Stimulated activated effector memory CD8-positive, alpha-beta T cell treated with anti-CD3 and anti-CD28 coated beads, Interleukin-12 subunit alpha, Interleukin-12 subunit beta, amount 100 ng/mL, for 72 hours (primary cell): ENCODE results near the gene TSPAN2.

Experiments used
- ATAC-seq: fragments of 150-1000 bp; cut with Tn5 transposase; 2 replicates; pipeline ENCODE4 v1.10.0; 2021
- DNase-seq, 2 donors: peaks; one replicate each; pipeline ENCODE4 v3.0.0; 2021 to 2022; ENCODE audit warnings: low spot score in 2 of 2
- H3K27ac Mint-ChIP-seq: one replicate; pipeline ENCODE4 v1.8.0; 2022; ENCODE audit warnings: mild to moderate bottlenecking, mixed read lengths
- H3K36me3 Mint-ChIP-seq: one replicate; pipeline ENCODE4 v1.8.0; 2022; ENCODE audit warnings: mild to moderate bottlenecking, mixed read lengths
- H3K4me1 Mint-ChIP-seq: one replicate; pipeline ENCODE4 v1.8.0; 2022; ENCODE audit warnings: mixed read lengths
- H3K4me3 Mint-ChIP-seq: one replicate; pipeline ENCODE4 v1.8.0; 2022; ENCODE audit warnings: mild to moderate bottlenecking, mixed read lengths
- H3K9me3 Mint-ChIP-seq: one replicate; pipeline ENCODE4 v1.8.0; 2022; ENCODE audit warnings: mixed read lengths

TSPAN2 gene

DNA sequence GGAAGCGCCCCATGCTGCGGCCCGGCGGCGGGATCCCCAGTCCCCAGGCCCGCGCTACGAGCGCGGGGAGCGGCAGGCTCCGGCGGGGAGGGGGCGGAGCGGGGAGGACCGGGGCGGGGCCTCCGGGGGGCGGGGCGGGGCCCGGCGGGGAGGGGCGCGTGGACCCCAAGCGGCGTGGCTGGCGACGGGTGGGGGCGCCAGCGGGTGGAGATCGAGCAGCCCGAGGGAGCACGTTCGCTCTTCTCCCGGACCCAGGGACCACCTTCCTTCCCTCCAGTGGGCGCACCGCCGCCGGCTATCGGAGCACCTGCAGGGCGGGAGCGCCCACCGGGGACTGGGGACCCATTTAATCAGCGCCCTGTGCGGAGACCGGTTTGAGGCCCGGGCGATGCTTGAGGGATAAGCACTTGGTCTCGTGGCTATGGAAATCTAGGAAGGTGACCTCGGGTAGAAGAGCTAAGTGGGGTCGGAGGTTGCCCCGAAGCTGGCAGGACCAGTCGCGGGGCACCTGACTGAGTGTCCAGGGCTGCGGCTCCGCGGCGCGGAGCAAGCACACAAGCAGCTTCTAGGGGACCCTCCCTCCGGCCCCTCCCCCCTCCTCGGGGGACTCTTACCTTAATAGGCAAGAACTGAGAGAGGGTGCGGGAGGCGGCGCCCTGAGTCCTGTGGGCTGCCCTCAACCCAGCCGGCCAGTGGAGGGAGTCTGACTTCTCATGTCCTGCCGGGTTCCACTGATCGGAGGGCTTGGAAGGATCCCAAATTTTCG is at the start of gene TSPAN2:
TSPAN2 (minus strand) TSS at position 84 of the 766 bp plus-strand sequence; CDS start at position 13, 71 bp downstream.
- Mint-ChIP-seq H3K9me3 (no peaks in the 10 kb centered on the region), H3K4me3 (peak within 1 kb of the TSS; percentile 75), H3K27ac (peak within 1 kb of the TSS; percentile 16), H3K36me3 (no peaks in the 10 kb centered on the region), H3K4me1 (peaks cover 56% of the 10 kb centered on the region)
- DNase-seq (peak; percentile 35 to 68), ATAC-seq (peak; percentile 78)

DNA sequence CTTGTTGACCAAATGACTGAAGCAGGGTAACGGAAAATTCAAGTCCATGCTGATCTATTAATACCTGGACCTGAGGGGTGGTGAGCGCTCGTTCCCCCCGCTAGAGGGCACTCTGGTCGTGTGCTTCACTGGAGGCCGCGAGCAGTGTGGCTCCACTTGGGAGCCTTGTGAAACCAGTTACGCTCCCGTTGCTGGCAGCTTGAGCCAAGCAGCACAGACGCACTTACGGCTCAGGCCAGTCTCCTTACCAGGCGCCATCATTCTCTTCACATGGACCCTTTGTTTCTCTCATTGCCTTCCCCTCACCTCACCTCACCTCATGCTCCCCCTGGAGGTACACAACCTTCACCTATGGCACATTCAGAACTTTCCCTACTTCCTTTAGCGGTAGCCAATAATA is 49.7 kb upstream of the TSPAN2 start:
- Mint-ChIP-seq H3K9me3 (no peaks in the 10 kb centered on the region), H3K27ac (no peak overlapping the region), H3K36me3 (no peaks in the 10 kb centered on the region), H3K4me3 (no peak overlapping the region), H3K4me1 (peaks cover 9% of the 10 kb centered on the region)
- peak; percentile 82 for ATAC-seq
- peak; percentile 44 to 74 for DNase-seq

GRCh38 chr1:115138271-115138670 is 49.0 kb upstream of the TSPAN2 start:
- ATAC-seq (no peak), DNase-seq (no peak)
- H3K9me3 Mint-ChIP-seq: no peaks in the 10 kb centered on the region
- no peak overlapping the region for H3K27ac Mint-ChIP-seq
- H3K4me1 Mint-ChIP-seq: peaks cover 9% of the 10 kb centered on the region
- H3K4me3 Mint-ChIP-seq: no peak overlapping the region
- H3K36me3 Mint-ChIP-seq: no peaks in the 10 kb centered on the region

DNA sequence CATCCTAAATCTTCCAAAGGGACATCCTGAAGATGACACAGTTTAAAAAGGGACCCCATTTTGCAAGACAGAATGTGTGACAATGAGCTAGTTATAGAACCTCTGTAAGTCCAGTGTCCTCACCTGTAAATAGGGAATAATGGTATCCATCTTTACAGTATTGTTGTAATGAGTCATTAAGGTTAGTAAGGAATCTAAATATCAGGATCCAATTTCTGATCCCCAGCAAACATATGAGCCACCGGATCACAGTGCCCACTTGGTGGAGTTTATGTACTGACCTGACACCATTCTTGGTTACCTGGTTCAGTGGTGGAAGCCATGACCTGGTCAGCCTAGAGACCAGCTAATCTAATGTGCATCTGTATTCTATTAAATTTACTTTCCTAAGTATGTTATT is 47.9 kb upstream of the TSPAN2 start:
- no peak overlapping the region for H3K27ac Mint-ChIP-seq
- H3K9me3 Mint-ChIP-seq: no peaks in the 10 kb centered on the region
- no peak for ATAC-seq
- DNase-seq: no peak
- peaks cover 9% of the 10 kb centered on the region for H3K4me1 Mint-ChIP-seq
- no peaks in the 10 kb centered on the region for H3K36me3 Mint-ChIP-seq
- no peak overlapping the region for H3K4me3 Mint-ChIP-seq

DNA sequence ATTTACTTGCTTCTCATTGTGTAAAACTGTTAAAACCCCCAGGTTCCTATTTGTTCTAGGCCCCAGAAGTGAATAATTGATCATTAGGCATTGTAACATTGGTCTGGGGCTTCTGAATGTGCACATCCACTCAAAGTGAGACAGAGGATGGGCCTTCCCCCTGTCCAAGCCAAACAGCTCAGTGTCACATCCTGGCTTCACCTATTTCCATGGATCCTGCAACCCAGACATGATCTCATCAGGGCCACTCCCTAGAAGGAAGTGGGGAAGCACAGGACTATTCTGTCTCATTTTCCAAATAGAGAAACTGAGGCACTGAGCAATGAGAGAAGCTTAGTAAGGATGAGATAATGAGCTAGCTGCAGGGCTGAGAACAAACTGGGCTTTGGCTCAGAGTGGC is 47.4 kb upstream of the TSPAN2 start:
- no peak overlapping the region for H3K4me3 Mint-ChIP-seq
- no peak overlapping the region for H3K27ac Mint-ChIP-seq
- no peaks in the 10 kb centered on the region for H3K9me3 Mint-ChIP-seq
- H3K36me3 Mint-ChIP-seq: no peaks in the 10 kb centered on the region
- no peak for DNase-seq
- no peak for ATAC-seq
- H3K4me1 Mint-ChIP-seq: peaks cover 9% of the 10 kb centered on the region

GRCh38 chr1:115136106-115136505 is 46.8 kb upstream of the TSPAN2 start:
- DNase-seq (no peak), ATAC-seq (no peak)
- no peak overlapping the region for H3K27ac Mint-ChIP-seq
- no peaks in the 10 kb centered on the region for H3K36me3 Mint-ChIP-seq
- H3K4me3 Mint-ChIP-seq: no peak overlapping the region
- H3K4me1 Mint-ChIP-seq: peaks cover 9% of the 10 kb centered on the region
- H3K9me3 Mint-ChIP-seq: no peaks in the 10 kb centered on the region

DNA sequence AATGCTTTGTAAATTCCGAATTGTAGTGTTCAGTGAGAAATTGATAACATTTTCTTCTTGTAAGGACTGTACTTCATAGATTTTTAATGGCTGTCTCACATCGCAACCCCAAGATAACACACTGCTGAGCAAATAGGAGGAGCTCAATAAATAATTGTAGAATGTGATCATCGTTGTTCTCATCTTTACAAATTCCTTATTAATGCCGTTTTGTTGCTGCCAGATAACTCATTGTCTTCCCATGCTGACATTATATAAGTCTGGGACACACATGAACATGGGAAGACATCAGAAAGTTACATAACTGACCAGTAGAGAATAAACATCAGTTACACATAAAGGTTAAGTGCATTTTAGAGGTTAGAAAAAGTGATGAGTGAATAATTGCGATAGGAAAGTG is 46.4 kb upstream of the TSPAN2 start:
- Mint-ChIP-seq H3K27ac (no peak overlapping the region), H3K36me3 (no peaks in the 10 kb centered on the region), H3K4me3 (no peak overlapping the region), H3K9me3 (no peaks in the 10 kb centered on the region), H3K4me1 (peaks cover 9% of the 10 kb centered on the region)
- no peak for ATAC-seq
- DNase-seq: no peak

DNA sequence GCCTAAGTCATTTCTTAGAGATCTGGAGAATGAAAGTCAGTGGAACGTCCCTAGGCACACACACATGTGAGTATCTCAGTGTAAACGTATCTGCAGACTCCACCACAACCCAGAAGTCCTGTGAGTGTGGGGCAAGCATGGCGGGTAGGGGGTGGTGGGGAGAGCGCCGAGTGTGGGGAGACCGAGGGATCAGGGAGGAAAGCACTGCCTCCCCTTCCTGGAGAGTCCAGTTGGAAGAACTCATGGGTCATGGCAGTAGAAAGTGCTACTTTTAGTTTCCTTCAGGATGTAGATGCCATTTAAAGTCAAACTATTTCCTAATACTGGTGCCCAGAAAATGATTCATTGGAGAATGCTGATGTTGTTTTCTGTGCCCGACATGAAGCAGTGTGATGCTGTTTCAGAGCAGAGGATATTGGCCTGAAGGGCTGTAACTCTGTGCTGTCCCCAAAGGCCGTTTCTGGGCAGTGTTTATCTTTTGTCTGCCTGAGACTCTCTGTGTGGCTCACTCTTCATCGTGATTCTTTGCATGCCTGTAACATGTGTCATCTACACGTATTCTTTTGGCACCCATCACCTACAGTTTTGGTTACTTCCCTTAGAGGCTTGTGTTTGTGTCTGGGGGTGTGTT is 45.7 kb upstream of the TSPAN2 start:
- Mint-ChIP-seq H3K9me3 (no peaks in the 10 kb centered on the region), H3K27ac (no peak overlapping the region), H3K4me1 (peaks cover 9% of the 10 kb centered on the region), H3K36me3 (no peaks in the 10 kb centered on the region), H3K4me3 (no peak overlapping the region)
- no peak for ATAC-seq
- DNase-seq: no peak

DNA sequence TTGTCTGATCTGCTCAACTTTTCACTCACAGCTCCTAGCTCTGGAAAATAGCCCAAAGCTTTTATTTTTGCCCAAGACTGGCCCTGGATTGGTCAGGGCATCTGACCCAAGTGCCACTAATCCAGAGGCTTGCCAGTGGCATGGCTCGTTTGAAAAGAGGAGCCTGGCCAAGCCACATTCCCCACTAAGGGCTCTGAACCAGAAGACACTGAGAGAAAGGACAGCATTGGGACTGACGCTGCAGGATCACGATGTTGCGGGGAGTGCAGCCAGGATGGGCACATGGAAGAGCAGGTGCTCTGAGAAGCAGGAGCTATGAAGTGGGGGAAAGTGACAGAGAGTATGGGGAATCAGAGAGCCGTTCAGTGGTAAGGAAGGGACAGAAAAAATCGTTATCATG is 44.9 kb upstream of the TSPAN2 start:
- Mint-ChIP-seq H3K9me3 (no peaks in the 10 kb centered on the region), H3K4me1 (peaks cover 8% of the 10 kb centered on the region), H3K4me3 (no peak overlapping the region), H3K36me3 (no peaks in the 10 kb centered on the region), H3K27ac (no peak overlapping the region)
- ATAC-seq: no peak
- DNase-seq: no peak

DNA sequence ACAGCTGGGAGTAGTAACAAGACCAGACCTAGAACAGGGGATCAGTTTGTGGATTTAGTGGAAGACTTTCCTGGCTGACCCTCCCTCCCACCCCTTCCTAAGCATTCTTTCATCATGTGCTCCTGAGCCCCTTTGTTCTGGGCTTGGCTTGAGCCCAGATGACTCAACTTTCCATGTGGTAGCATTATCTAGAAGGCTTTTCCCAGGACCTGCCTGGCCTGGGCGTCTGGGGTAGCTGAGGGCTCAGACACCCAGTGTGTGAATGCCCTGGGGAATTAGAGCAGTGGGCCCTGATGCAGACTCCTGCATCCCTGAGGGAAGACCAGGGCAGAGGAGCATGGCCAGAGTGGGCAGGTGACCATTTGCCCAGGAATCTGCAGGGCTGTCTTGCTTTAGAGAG is 44.1 kb upstream of the TSPAN2 start:
- Mint-ChIP-seq H3K4me3 (no peak overlapping the region), H3K9me3 (no peaks in the 10 kb centered on the region), H3K27ac (no peak overlapping the region), H3K36me3 (no peaks in the 10 kb centered on the region), H3K4me1 (no peaks in the 10 kb centered on the region)
- no peak for ATAC-seq
- DNase-seq: no peak

DNA sequence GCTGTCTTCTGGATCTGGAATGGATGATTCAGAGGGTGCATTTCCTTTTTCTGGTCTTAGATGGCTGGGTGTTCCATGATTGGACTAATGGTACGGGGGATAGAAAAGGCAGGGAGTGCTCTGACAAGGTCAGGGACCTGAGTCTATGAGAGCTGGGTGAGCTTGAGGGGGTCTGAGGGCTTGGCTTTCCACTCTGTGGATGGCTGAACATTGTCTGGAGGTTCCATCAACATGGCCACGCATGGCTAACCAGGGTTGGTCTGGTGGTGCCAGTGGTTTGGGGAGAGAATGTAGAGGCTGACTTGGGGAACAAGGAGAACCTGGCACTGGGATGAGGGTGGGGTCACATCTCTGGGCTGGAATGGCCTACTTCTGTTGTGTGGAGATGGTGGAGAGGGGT is 41.5 kb upstream of the TSPAN2 start:
- no peak for DNase-seq

DNA sequence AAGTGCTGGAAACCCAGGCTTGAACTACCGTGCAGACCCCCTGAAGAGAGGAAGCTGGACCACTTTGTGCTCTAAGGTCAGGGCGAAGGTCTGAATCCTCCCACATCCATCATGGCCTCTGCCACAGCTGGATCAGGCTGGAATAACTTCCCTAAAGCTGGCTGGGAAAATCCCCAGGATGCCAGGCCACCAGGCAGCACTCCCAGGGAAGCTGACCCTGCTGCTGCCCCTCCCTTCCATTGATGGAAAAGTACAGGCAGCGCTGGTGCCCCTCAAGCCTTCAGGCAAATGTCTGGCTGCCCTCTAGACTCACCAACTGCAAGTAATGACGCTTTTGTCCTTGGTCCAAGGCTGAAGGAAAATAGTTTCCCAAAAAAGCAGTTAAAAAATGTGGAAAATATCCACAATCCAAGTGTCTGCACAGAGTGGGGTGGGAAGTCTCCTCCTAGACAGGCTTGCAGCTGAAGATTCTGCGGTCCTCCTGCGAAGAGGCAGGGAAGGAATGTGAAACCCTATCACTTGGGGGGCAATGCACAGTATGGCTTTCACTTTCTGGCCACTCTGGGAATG is 39.9 kb upstream of the TSPAN2 start:
- Mint-ChIP-seq H3K36me3 (no peaks in the 10 kb centered on the region), H3K4me3 (no peak overlapping the region)

More for the DNA sequence above, 41.5 kb upstream of the TSPAN2 start:
- Mint-ChIP-seq H3K4me3 (no peak overlapping the region), H3K4me1 (no peaks in the 10 kb centered on the region), H3K9me3 (no peaks in the 10 kb centered on the region), H3K36me3 (no peaks in the 10 kb centered on the region), H3K27ac (no peak overlapping the region)
- no peak for ATAC-seq

GRCh38 chr1:115127539-115127938 is 38.2 kb upstream of the TSPAN2 start:
- no peak for ATAC-seq
- no peaks in the 10 kb centered on the region for H3K4me1 Mint-ChIP-seq
- H3K9me3 Mint-ChIP-seq: peaks cover 8% of the 10 kb centered on the region
- H3K27ac Mint-ChIP-seq: no peak overlapping the region
- no peaks in the 10 kb centered on the region for H3K36me3 Mint-ChIP-seq
- H3K4me3 Mint-ChIP-seq: no peak overlapping the region
- DNase-seq: no peak

More for the DNA sequence above, 39.9 kb upstream of the TSPAN2 start:
- Mint-ChIP-seq H3K27ac (no peak overlapping the region), H3K4me1 (no peaks in the 10 kb centered on the region), H3K9me3 (peaks cover 2% of the 10 kb centered on the region)
- DNase-seq: no peak
- ATAC-seq: no peak

- H3K4me3 Mint-ChIP-seq: no peak overlapping the region
- H3K9me3 Mint-ChIP-seq: peaks cover 14% of the 10 kb centered on the region
- DNase-seq: no peak
- H3K36me3 Mint-ChIP-seq: no peaks in the 10 kb centered on the region
- ATAC-seq: no peak
- no peak overlapping the region for H3K27ac Mint-ChIP-seq
- no peaks in the 10 kb centered on the region for H3K4me1 Mint-ChIP-seq
Measured at GRCh38 chr1:115126516-115126915, 37.2 kb upstream of the TSPAN2 start.

- peaks cover 21% of the 10 kb centered on the region for H3K9me3 Mint-ChIP-seq
Measured at GRCh38 chr1:115123116-115123515, 33.8 kb upstream of the TSPAN2 start.

GRCh38 chr1:115121793-115122192 is 32.5 kb upstream of the TSPAN2 start:
- Mint-ChIP-seq H3K4me3 (no peak overlapping the region), H3K36me3 (no peaks in the 10 kb centered on the region), H3K4me1 (no peaks in the 10 kb centered on the region), H3K27ac (no peak overlapping the region), H3K9me3 (peaks cover 21% of the 10 kb centered on the region)
- ATAC-seq: no peak
- DNase-seq: no peak

More at GRCh38 chr1:115123116-115123515, 33.8 kb upstream of the TSPAN2 start:
- Mint-ChIP-seq H3K36me3 (no peaks in the 10 kb centered on the region), H3K4me3 (no peak overlapping the region), H3K4me1 (no peaks in the 10 kb centered on the region), H3K27ac (no peak overlapping the region)
- ATAC-seq (no peak), DNase-seq (no peak)
